A549 treated with AZD9567 at 1 μM for 4 hours (cell line): Measurements from ENCODE around the gene ZNF672. TPM values are rescaled to one million over a fixed set of nuclear protein-coding genes. Genes with fewer than 3 reads are reported as not detected.

Source experiments
- total RNA-seq: library from RNA; stranded (reverse); fragments of 200-300 nt; extraction: Qiagen RNA extraction; gene quantifications from 5 replicates; pipeline ENCODE4 v1.2.3, GENCODE V29; 2022; ENCODE audit not compliant: insufficient read depth

ZNF672 gene
- total RNA-seq: 17.7 to 21.0 TPM (median 20.8 TPM) in 5 replicates

DNA sequence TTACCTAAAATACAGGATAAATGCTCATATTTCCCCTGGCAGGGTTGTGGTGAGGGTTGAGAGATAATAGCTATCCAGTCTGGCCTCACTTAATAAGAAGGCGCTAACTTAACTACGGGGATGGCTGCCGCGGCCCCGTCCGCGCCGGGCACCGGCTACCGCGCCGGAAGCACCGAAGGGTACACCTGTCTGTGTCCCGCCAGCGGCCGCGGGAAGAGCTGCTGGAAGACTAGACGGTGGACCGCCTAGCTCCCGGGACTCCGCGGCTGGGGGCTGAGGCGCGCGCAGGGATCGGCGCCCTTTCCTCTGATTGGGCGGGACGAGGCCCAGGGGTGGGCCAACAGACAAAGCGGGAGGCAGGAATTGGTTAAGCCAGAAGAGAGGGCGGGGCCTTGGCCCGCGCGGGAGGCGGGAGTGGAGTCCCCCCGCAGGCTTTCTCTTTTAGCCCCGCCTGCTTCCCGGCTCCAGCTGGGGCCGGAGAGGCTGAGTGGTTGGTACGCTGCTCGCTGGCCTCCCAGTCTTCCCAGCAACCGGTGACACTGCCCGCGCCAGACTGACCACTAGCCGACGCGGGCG lies at the start of gene ZNF672:
ZNF672 (plus strand) TSS at position 444 of the 576 bp plus-strand sequence. CDS start 9,051 bp downstream, outside the sequence.

DNA sequence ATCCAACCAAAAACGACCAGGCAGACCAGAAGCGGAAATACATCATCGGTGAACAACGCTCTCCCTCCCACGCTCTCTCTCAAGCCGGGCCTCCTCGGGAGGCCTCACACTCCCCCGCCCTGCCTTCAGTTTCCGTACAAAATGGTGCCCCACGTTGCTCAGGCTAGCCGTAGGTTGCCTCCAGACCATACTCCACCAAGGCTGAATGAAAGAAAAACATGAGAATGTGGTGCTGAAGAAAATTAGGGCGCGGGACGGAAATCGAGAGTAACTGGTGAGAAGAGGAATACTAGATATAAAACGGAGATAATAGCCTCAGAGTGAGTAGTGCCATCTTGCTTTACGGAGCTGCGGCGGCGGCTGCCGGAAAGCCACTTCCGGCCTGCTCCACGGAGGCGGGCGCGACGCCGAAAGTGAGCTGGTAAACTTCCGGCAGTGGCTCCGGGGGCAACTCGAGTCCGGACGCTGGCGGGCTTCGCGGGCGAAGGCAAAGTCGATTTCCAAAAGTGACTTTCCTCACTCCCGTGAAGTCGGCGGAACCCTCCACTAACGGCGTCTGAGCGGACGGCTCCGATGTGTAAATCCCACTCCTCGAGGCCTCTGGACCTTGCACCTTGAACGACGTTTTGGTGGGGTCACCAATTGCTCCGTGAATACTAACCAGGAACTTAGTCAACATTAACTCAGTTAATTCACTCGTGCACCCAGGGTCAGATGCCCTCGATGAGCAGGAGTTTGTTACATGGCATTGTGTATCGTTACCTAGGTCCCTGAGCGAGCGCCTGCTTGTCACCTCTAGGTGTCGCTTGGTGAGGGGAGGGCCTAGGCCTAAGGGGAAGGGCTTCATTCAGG lies 11.9 kb upstream of the ZNF672 start, which contains the start of gene SH3BP5L:
SH3BP5L (minus strand) TSS at position 7 of the 852 bp plus-strand sequence. CDS start 980 bp downstream, outside the sequence.

DNA sequence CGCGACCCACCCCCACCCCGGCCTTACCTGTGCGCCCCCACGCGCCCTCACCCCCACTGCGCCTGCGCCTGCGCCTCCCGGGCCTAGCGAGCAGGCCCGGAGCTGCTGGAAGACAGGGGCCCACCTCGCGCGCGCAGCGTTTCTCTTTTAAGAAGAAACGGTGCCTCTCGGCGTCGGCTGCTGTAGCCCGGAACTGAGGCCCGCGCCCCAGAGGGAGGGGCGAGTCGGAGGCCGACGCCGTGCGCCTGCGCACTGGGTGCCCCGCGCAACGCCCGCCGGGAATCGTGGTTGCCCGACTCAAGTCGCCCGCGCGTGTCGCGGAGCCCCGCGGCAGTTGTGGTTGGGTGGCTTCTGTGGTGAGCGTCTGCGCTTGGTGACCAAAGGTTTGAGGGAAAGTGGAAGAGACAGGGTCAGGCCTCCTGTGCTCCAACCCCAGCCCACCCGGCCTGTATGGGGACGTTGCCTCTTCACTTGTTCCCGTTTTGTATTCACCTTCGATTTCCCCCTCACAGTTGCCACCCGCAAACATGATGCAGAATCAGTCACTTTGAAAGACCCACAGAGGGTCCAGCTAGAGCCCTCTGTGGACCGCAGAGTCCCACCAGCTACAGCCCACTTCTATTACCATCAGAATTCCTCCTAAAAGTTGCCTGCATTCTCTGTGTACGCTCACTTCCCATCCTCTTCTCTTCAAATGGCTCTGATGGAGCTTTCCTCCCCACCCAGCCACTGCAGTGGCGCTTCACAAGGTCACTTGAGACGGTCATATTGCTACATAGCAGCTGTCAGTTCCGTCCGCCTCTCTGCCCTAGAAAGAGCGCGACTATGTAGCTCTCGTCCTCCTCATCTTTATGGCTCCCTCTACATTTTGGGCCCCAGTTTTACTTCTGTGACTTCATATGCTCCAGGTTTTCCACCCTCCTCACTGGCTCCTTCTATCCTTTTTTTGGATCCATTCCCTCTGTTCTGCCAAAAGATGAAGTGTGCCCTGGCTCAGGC lies 21.2 kb downstream of the ZNF672 start, which contains the start of gene ZNF692:
ZNF692 (minus strand) TSS at position 195 of the 999 bp plus-strand sequence. CDS start 776 bp downstream, outside the sequence.

Other genes with a start within 250 kb of the ZNF672 start
- not detected in 5 replicates for gene OR2T10, start 240.5 kb upstream of the ZNF672 start, total RNA-seq
- gene OR2T11, start 203.1 kb upstream of the ZNF672 start, total RNA-seq: not detected in 5 replicates
- not detected in 5 replicates for gene OR2T35, start 192.9 kb upstream of the ZNF672 start, total RNA-seq
- not detected in 5 replicates for gene OR2T27, start 182.7 kb upstream of the ZNF672 start, total RNA-seq
- gene OR14I1, start 135.5 kb upstream of the ZNF672 start, total RNA-seq: not detected in 5 replicates
- 0.06 to 0.16 TPM (median 0.11 TPM) in 4 of 5 replicates, not detected in the other for gene LYPD8, start 82.5 kb upstream of the ZNF672 start, total RNA-seq
- 20.1 to 27.0 TPM (median 24.3 TPM) in 5 replicates for gene SH3BP5L, start 12.3 kb upstream of the ZNF672 start, total RNA-seq
- gene ZNF692, start 20.9 kb downstream of the ZNF672 start, total RNA-seq: 13.2 to 21.2 TPM (median 20.0 TPM) in 5 replicates
- gene PGBD2, start 68.0 kb downstream of the ZNF672 start, total RNA-seq: 3.1 to 4.8 TPM (median 4.3 TPM) in 5 replicates